Adipose tissue (tissue), 3 donors: ENCODE results near the gene CCL11. TPM values are rescaled to one million over a fixed set of nuclear protein-coding genes. Genes with fewer than 3 reads are reported as not detected.
"Not testable (repeated sequence)": the region's sequence is repeated elsewhere in the genome, so short reads cannot be mapped to it uniquely, and the experiment has no call there.

Experiments
- H3K27ac ChIP-seq: one replicate; pipeline ENCODE4 v1.5.1; 2013; ENCODE audit warnings: low read depth, low read length
- WGBS, 3 donors: extraction: QIAGEN DNeasy Blood & Tissue Kit; methylation state at CpG; one replicate each; pipeline ENCODE4 v1.1.7; 2013; 5-methylcytosine and 5-hydroxymethylcytosine counted together
- polyA plus RNA-seq, 3 donors: library from polyadenylated mRNA; stranded (reverse); fragments of 200-250 nt; gene quantifications; one replicate each; pipeline ENCODE4 v1.2.3, GENCODE V29; 2013
- donor health status: healthy with polysubstance abuse.
- donor health status: Bipolar disorder and iron deficiency.
- donor health status: healthy.

CCL11 gene
- polyA plus RNA-seq, 3 donors, result 0.29 to 5.1 (median 2.2) TPM

GRCh38 chr17:34300652-34301370 is 15.3 kb downstream of the CCL11 start:
- 61 to 83% (median 68%) methylated on average over 3 of the region's 3 CpGs for whole genome bisulfite sequencing, 3 donors
- H3K27ac ChIP-seq, result no peak overlapping the region

GRCh38 chr17:34301986-34302385 is 16.4 kb downstream of the CCL11 start:
- H3K27ac ChIP-seq, result no peak overlapping the region
- WGBS, 3 donors, result 65 to 91% (median 75%) methylated on average over 2 of the region's 2 CpGs

DNA sequence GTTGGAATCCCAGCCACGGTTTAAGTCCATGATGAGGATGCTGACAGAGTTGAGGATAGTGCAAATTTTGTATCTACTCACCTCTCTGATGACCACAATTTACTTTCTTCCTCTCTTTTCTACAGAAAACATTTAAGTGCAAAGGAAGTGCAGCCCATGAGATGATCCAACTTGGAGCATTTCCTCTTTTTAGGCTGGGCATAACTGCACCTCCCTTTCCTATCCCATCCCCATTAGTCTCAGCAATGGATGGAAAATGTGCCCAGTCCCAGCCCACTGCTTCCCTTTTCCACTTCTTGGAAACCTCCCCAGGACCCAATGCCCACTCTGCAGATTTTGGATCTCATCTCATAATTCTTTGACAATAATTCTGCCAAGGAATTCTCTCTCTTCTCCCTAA is 17.1 kb downstream of the CCL11 start:
- no peak overlapping the region for H3K27ac ChIP-seq
- WGBS, 3 donors, result 82 to 96% (median 88%) methylated on average over 1 of the region's 1 CpG

- WGBS, 3 donors, result 68 to 91% (median 87%) methylated on average over 2 of the region's 2 CpGs
Observed at GRCh38 chr17:34303606-34304005, 18.1 kb downstream of the CCL11 start.

DNA sequence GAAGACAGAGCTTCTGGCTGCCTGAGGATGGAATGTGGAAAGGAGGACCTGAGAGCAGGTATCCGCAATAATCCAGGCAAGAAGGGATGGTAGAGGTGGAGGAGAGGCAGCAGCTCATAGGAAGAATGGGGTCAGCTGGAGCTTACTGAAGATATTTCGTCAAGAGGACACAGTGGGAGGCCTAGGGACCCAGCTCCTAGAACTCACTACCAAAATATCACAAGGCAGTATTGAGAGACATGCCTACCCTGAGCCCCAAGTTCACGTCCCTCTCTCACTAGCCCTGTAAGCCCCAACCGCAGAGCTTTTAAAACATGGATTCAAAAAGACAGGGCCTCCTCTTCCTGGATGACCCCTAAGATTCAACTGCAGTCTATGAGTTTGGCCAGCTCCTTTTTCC is 19.5 kb downstream of the CCL11 start:
- 80 to 94% (median 93%) methylated on average over 4 of the region's 4 CpGs for WGBS, 3 donors
- no peak overlapping the region for H3K27ac ChIP-seq

More at GRCh38 chr17:34303606-34304005, 18.1 kb downstream of the CCL11 start:
- no peak overlapping the region for H3K27ac ChIP-seq

GRCh38 chr17:34305606-34306005 is 20.1 kb downstream of the CCL11 start:
- no peak overlapping the region for H3K27ac ChIP-seq

- WGBS, 3 donors, result 40 to 77% (median 77%) methylated on average over 3 of the region's 3 CpGs
- no peak overlapping the region for H3K27ac ChIP-seq
Observed at GRCh38 chr17:34306466-34306865, 20.9 kb downstream of the CCL11 start.

- H3K27ac ChIP-seq, result no peak overlapping the region
- WGBS, 3 donors, result 19 to 43% (median 34%) methylated on average over 3 of the region's 3 CpGs
Observed at GRCh38 chr17:34307110-34307509, 21.6 kb downstream of the CCL11 start.

GRCh38 chr17:34308371-34308770 is 22.8 kb downstream of the CCL11 start:
- H3K27ac ChIP-seq, result no peak overlapping the region

GRCh38 chr17:34311291-34311690 is 25.7 kb downstream of the CCL11 start:
- H3K27ac ChIP-seq, result no peak overlapping the region
- WGBS, 3 donors, result 73 to 80% (median 76%) methylated on average over 7 of the region's 7 CpGs

DNA sequence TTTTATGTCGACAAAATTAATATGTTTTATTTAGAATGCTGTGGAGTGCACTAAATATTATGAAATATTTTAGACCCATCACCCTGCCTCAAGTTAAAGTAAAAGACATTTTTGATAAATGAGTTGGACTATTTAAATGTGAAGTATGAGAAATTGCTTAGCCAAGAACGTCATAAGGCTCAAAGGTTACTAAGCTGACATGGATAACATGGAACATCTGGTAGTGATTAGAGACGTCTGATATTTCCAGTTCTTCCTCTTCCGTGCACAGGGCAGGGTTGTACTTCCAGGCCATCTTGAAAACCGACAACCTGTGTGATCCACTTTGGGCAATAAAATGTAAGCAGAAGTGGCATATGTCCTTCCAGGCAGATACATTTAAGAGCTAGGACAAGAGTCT is 26.5 kb downstream of the CCL11 start:
- 40 to 44% (median 40%) methylated on average over 5 of the region's 5 CpGs for WGBS, 3 donors
- no peak overlapping the region for H3K27ac ChIP-seq

DNA sequence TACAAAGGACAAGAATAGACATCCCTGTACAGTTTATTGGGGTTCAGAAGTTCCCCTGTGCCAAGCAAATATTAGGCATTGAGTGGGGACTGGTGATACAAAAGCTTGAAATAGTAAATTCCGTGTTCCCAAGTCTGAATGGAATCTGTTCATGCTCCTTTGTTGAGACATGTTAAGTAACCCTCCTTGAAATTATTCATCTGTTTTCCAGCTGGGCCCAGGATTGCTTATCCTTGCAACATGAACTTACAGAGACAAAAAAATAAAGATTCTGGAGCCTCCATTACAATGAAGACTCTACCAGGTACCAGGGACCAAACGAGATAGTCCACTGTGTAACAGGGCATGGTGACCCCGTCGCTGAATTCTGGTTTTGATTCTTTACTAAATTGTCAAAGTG is 27.6 kb downstream of the CCL11 start:
- H3K27ac ChIP-seq, result no peak overlapping the region
- 69 to 95% (median 87%) methylated on average over 4 of the region's 4 CpGs for WGBS, 3 donors

DNA sequence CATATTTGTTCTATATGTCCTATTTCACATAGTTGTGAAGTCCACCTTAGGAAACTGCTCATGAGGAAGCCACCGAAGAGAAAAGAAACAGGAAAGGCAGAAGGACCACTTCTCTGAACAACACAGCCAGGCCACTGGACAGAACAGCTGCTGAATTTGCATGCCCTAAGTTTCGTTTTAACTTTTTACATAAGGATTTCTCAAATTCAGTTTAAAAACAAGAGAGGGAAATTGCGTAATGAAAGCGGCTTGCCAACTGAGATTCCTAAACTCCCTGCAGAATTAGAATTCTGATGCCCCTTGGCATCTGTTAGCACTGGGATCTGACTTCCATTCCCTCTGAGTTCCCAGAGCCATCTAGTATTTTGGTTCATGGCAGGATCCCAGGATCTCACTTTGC is 28.7 kb downstream of the CCL11 start:
- WGBS, 3 donors, result 3 to 47% (median 15%) methylated on average over 4 of the region's 4 CpGs

DNA sequence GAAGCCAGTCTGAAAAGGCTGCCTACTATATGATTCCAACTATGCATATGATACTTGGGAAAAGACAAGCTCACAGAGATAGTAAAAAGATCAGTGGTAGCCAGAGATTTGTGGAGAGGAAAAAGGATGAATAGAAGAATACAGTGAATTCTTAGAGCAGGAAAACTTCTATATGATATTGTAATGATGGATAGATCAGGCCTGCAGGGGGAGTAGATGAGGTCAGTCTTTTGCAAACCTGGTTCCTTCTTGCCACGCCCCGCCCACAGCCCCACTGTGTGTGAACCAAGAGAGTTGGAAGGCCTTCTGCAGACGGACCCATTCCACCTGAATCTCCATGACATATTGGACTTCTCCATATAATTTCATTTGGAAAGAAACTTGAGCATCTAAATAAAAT is 32.9 kb downstream of the CCL11 start:
- H3K27ac ChIP-seq, result no peak overlapping the region
- 75 to 78% (median 77%) methylated on average over 3 of the region's 3 CpGs for WGBS, 3 donors

More for the DNA sequence above, 28.7 kb downstream of the CCL11 start:
- no peak overlapping the region for H3K27ac ChIP-seq

DNA sequence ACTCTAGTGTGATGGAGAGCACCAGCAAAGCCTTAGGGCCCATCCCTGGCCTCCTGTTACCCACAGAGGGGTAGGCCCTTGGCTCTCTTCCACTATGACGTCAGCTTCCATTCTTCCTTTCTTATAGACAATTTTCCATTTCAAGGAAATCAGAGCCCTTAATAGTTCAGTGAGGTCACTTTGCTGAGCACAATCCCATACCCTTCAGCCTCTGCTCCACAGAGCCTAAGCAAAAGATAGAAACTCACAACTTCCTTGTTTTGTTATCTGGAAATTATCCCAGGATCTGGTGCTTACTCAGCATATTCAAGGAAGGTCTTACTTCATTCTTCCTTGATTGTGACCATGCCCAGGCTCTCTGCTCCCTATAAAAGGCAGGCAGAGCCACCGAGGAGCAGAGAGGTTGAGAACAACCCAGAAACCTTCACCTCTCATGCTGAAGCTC is 33.5 kb downstream of the CCL11 start, which contains the start of gene CCL8:
TSS of gene CCL8 (plus strand) at position 397 of the 445 bp plus-strand sequence. CDS start 67 bp downstream, outside the sequence.
- WGBS, 3 donors, result 19 to 37% (median 25%) methylated on average over 2 of the region's 2 CpGs
- no peak within 1 kb of the TSS for H3K27ac ChIP-seq

GRCh38 chr17:34321964-34322363 is 36.4 kb downstream of the CCL11 start:
- H3K27ac ChIP-seq, result no peak overlapping the region

- 54 to 57% (median 55%) methylated on average over 4 of the region's 4 CpGs for WGBS, 3 donors
- not testable (repeated sequence) for H3K27ac ChIP-seq
Observed at GRCh38 chr17:34327580-34327979, 42.0 kb downstream of the CCL11 start.

- no peak overlapping the region for H3K27ac ChIP-seq
- WGBS, 3 donors, result 60 to 77% (median 72%) methylated on average over 1 of the region's 1 CpG
Observed at GRCh38 chr17:34337701-34338100, 52.2 kb downstream of the CCL11 start.
